NCI-H2107 treated with DMSO at 0.1 percent for 48 hours (cell line): Measurements from ENCODE around the gene PDLIM1.

Experiments used
- DNase-seq: peaks from one replicate; lab custom pipeline; 2025; ENCODE audit not compliant: unreplicated experiment; lab: John Stamatoyannopoulos, UW

Gene PDLIM1

GRCh38 chr10:95315509-95315908 lies 24.7 kb upstream of the PDLIM1 start:
- no peak for DNase-seq

- DNase-seq, result peak; percentile 65
Observed at GRCh38 chr10:95314192-95314918, 23.6 kb upstream of the PDLIM1 start.

- no peak for DNase-seq
Observed at GRCh38 chr10:95312986-95313495, 22.2 kb upstream of the PDLIM1 start.

- no peak for DNase-seq
Observed at GRCh38 chr10:95312257-95312656, 21.5 kb upstream of the PDLIM1 start.

- DNase-seq, result no peak
Observed at GRCh38 chr10:95309958-95310357, 19.2 kb upstream of the PDLIM1 start.

- DNase-seq, result no peak
Observed at GRCh38 chr10:95308389-95309302, 17.8 kb upstream of the PDLIM1 start.

GRCh38 chr10:95306851-95307250 lies 16.0 kb upstream of the PDLIM1 start:
- DNase-seq, result no peak

- no peak for DNase-seq
Observed at GRCh38 chr10:95306318-95306650, 15.5 kb upstream of the PDLIM1 start.

- no peak for DNase-seq
Observed at GRCh38 chr10:95305606-95306317, 15.0 kb upstream of the PDLIM1 start.

GRCh38 chr10:95304976-95305375 lies 14.2 kb upstream of the PDLIM1 start:
- no peak for DNase-seq

GRCh38 chr10:95304463-95304862 lies 13.7 kb upstream of the PDLIM1 start:
- no peak for DNase-seq

- no peak for DNase-seq
Observed at GRCh38 chr10:95303950-95304349, 13.1 kb upstream of the PDLIM1 start.

GRCh38 chr10:95303535-95303934 lies 12.7 kb upstream of the PDLIM1 start:
- no peak for DNase-seq

GRCh38 chr10:95300022-95300539 lies 9.3 kb upstream of the PDLIM1 start:
- no peak for DNase-seq

GRCh38 chr10:95297402-95297801 lies 6.6 kb upstream of the PDLIM1 start:
- DNase-seq, result no peak

- no peak for DNase-seq
Observed at GRCh38 chr10:95296764-95297163, 6.0 kb upstream of the PDLIM1 start.

- peak; percentile 58 for DNase-seq
Observed at GRCh38 chr10:95295031-95295755, 4.4 kb upstream of the PDLIM1 start.

GRCh38 chr10:95293631-95294030 lies 2.8 kb upstream of the PDLIM1 start:
- peak; percentile 42 for DNase-seq

- DNase-seq, result no peak
Observed at GRCh38 chr10:95291365-95292039, 699 bp upstream of the PDLIM1 start.

GRCh38 chr10:95289921-95290421 lies 832 bp downstream of the PDLIM1 start:
- no peak for DNase-seq
